Measurements from ENCODE around the gene MBTPS1.

DNA sequence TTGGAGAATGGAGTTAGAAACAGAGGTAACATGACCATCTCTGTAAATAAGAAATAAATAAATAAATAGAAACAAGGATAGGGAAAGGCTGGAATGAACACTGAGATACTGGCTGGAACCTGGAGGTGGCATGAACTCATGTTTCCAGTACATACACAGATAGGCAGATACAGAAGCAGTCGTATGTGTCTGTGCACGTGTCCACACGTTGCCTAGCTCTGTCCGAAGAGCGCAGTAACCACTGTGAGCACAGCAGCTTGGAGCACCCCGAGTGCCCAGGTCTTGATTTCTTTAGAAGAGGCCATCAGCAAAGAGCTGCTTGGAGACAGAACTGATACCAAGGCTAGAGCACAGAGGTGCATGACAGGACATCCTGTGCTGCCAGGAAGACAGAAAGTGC, 37.1 kb downstream of the MBTPS1 start:
- TF ChIP-seq, protein P1, sequence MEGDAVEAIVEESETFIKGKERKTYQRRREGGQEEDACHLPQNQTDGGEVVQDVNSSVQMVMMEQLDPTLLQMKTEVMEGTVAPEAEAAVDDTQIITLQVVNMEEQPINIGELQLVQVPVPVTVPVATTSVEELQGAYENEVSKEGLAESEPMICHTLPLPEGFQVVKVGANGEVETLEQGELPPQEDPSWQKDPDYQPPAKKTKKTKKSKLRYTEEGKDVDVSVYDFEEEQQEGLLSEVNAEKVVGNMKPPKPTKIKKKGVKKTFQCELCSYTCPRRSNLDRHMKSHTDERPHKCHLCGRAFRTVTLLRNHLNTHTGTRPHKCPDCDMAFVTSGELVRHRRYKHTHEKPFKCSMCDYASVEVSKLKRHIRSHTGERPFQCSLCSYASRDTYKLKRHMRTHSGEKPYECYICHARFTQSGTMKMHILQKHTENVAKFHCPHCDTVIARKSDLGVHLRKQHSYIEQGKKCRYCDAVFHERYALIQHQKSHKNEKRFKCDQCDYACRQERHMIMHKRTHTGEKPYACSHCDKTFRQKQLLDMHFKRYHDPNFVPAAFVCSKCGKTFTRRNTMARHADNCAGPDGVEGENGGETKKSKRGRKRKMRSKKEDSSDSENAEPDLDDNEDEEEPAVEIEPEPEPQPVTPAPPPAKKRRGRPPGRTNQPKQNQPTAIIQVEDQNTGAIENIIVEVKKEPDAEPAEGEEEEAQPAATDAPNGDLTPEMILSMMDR (IDR thresholded peaks at IDR 0.05), result no peak
- TF ChIP-seq POLR2A (IDR thresholded peaks at IDR 0.05), result no peak
